Trophoblast cell (in vitro differentiated cells and primary cell): ENCODE data around the gene GRM5.
"Not testable (repeated sequence)": the region's sequence is repeated elsewhere in the genome, so short reads cannot be mapped to it uniquely, and the experiment has no call there.

Source experiments
- DNase-seq, 2 donors: peaks; one replicate each; pipeline ENCODE4 v3.0.0-alpha.2; 2016
- H2AFZ ChIP-seq: 2 replicates; pipeline ENCODE4 v1.6.1; 2013; ENCODE audit warnings: low read length, moderate library complexity, mild to moderate bottlenecking; ENCODE audit not compliant: insufficient read depth, poor library complexity
- H2AK5ac ChIP-seq: 2 replicates; pipeline ENCODE4 v1.6.1; 2013; ENCODE audit warnings: mild to moderate bottlenecking, low read length
- H2BK120ac ChIP-seq: 2 replicates; pipeline ENCODE4 v1.6.1; 2013; ENCODE audit warnings: low read length, mild to moderate bottlenecking, moderate library complexity; ENCODE audit not compliant: insufficient read depth, poor library complexity
- H2BK12ac ChIP-seq: 2 replicates; pipeline ENCODE4 v1.6.1; 2013; ENCODE audit warnings: mild to moderate bottlenecking, low read length, moderate library complexity
- H2BK5ac ChIP-seq: 2 replicates; pipeline ENCODE4 v1.6.1; 2013; ENCODE audit warnings: low read length, low read depth, moderate library complexity, mild to moderate bottlenecking; ENCODE audit not compliant: poor library complexity
- H3K14ac ChIP-seq: 2 replicates; pipeline ENCODE4 v1.6.1; 2013; ENCODE audit warnings: mild to moderate bottlenecking, low read length
- H3K18ac ChIP-seq: 2 replicates; pipeline ENCODE4 v1.6.1; 2013; ENCODE audit warnings: mild to moderate bottlenecking, low read length
- H3K23ac ChIP-seq: 2 replicates; pipeline ENCODE4 v1.6.1; 2013; ENCODE audit warnings: low read length
- H3K27ac ChIP-seq: 2 replicates; pipeline ENCODE4 v1.5.1; 2013; ENCODE audit warnings: low read depth, mild to moderate bottlenecking, inconsistent platforms, low read length, moderate library complexity
- H3K27me3 ChIP-seq: 2 replicates; pipeline ENCODE4 v1.6.1; 2013; ENCODE audit warnings: inconsistent platforms, mild to moderate bottlenecking, low read length, moderate library complexity; ENCODE audit not compliant: insufficient read depth
- H3K36me3 ChIP-seq, 2 experiments: 1 replicate in 1 of 2; 2 replicates in 1 of 2; pipeline ENCODE4 v1.6.1; 2013; ENCODE audit warnings: low read length in 2 of 2, mild to moderate bottlenecking in 2 of 2, moderate library complexity in 1 of 2; ENCODE audit not compliant: insufficient read depth in 2 of 2, control insufficient read depth in 1 of 2
- H3K4ac ChIP-seq: 2 replicates; pipeline ENCODE4 v1.6.1; 2013; ENCODE audit warnings: low read depth, mild to moderate bottlenecking, low read length, moderate library complexity
- H3K4me1 ChIP-seq, 2 experiments: 1 replicate in 1 of 2; 2 replicates in 1 of 2; pipeline ENCODE4 v1.6.1; 2013; ENCODE audit warnings: low read length in 2 of 2, mild to moderate bottlenecking in 2 of 2, moderate library complexity in 1 of 2; ENCODE audit not compliant: insufficient read depth in 2 of 2, control insufficient read depth in 1 of 2
- H3K4me2 ChIP-seq: 2 replicates; pipeline ENCODE4 v1.6.1; 2013; ENCODE audit warnings: inconsistent platforms, mild to moderate bottlenecking, low read length, moderate library complexity
- H3K4me3 ChIP-seq: 2 replicates; pipeline ENCODE4 v1.5.1; 2013; ENCODE audit warnings: mild to moderate bottlenecking, low read depth, low read length, inconsistent platforms
- H3K79me1 ChIP-seq: one replicate; pipeline ENCODE4 v1.6.1; 2013; ENCODE audit warnings: low read length
- H3K79me2 ChIP-seq: 2 replicates; pipeline ENCODE4 v1.6.1; 2013; ENCODE audit warnings: low read length, mild to moderate bottlenecking; ENCODE audit not compliant: control insufficient read depth, insufficient read depth, poor library complexity
- H3K9ac ChIP-seq: 2 replicates; pipeline ENCODE4 v1.6.1; 2013; ENCODE audit warnings: mild to moderate bottlenecking, low read length
- H3K9me3 ChIP-seq: 2 replicates; pipeline ENCODE4 v1.6.1; 2013; ENCODE audit warnings: low read depth, mild to moderate bottlenecking, control low read depth, inconsistent platforms, low read length; ENCODE audit not compliant: insufficient read depth
- H4K12ac ChIP-seq: 2 replicates; pipeline ENCODE4 v1.6.1; 2013; ENCODE audit warnings: low read depth, mild to moderate bottlenecking, low read length, moderate library complexity
- H4K8ac ChIP-seq: 2 replicates; pipeline ENCODE4 v1.6.1; 2013; ENCODE audit warnings: low read depth, mild to moderate bottlenecking, low read length, moderate library complexity
- H4K91ac ChIP-seq: one replicate; pipeline ENCODE4 v1.6.1; 2013; ENCODE audit warnings: low read depth, mild to moderate bottlenecking, low read length, moderate library complexity
- WGBS: extraction: QIAGEN DNeasy Blood & Tissue Kit; methylation state at CpG from one replicate; pipeline ENCODE4 v1.1.7; 2013; ENCODE audit warnings: missing lambda C conversion rate; ENCODE audit not compliant: insufficient read length, insufficient coverage; ENCODE audit errors: extremely low coverage; 5-methylcytosine and 5-hydroxymethylcytosine counted together

GRM5 gene

GRCh38 chr11:89070911-89071310 lies 5.1 kb upstream of the GRM5 start:
- DNase-seq, H3K4me1 ChIP-seq, H3K79me2 ChIP-seq, H3K9me3 ChIP-seq, H3K9ac ChIP-seq, H3K4me3 ChIP-seq, H3K4me2 ChIP-seq, H3K14ac ChIP-seq, H3K18ac ChIP-seq, H3K4ac ChIP-seq, H3K79me1 ChIP-seq, H2BK5ac ChIP-seq, H2BK12ac ChIP-seq, H4K8ac ChIP-seq, H2AK5ac ChIP-seq, H2AFZ ChIP-seq, H4K12ac ChIP-seq, H3K36me3 ChIP-seq, H4K91ac ChIP-seq, H2BK120ac ChIP-seq, H3K27me3 ChIP-seq, H3K27ac ChIP-seq, H3K23ac ChIP-seq: not testable (repeated sequence)
- WGBS, result no CpG with 5 or more reads among the region's 1 CpG

- Histone ChIP-seq H2BK5ac (no peak overlapping the region), H3K9me3 (no peaks in the 10 kb centered on the region), H3K27me3 (peaks cover 9% of the 10 kb centered on the region), H3K79me1 (no peaks in the 10 kb centered on the region), H3K79me2 (no peaks in the 10 kb centered on the region), H3K4ac (no peak overlapping the region), H3K4me3 (no peak overlapping the region), H4K8ac (no peak overlapping the region), H2AFZ (no peak overlapping the region), H3K27ac (no peak overlapping the region), H3K18ac (no peak overlapping the region), H3K4me2 (no peak overlapping the region), H3K14ac (no peak overlapping the region), H3K9ac (no peak overlapping the region), H3K4me1 (peaks cover 2 to 4% of the 10 kb centered on the region in 2 experiments), H2BK120ac (no peak overlapping the region), H2BK12ac (no peak overlapping the region), H2AK5ac (no peak overlapping the region), H4K12ac (no peak overlapping the region), H3K36me3 (no peaks in the 10 kb centered on the region), H3K23ac (no peak overlapping the region), H4K91ac (no peak overlapping the region)
- DNase-seq, result no peak
Observed at GRCh38 chr11:89067264-89067663, 1.5 kb upstream of the GRM5 start.

GRCh38 chr11:89065066-89065465 lies 716 bp downstream of the GRM5 start:
- Histone ChIP-seq H3K79me1 (no peaks in the 10 kb centered on the region), H3K27me3 (peaks cover 9% of the 10 kb centered on the region), H3K27ac (no peak overlapping the region), H3K18ac (no peak overlapping the region), H3K79me2 (no peaks in the 10 kb centered on the region), H3K9ac (no peak overlapping the region), H2BK12ac (no peak overlapping the region), H3K4me3 (no peak overlapping the region), H3K36me3 (no peaks in the 10 kb centered on the region), H3K9me3 (no peaks in the 10 kb centered on the region), H3K4me1 (peaks cover 2 to 4% of the 10 kb centered on the region in 2 experiments), H4K8ac (no peak overlapping the region), H2BK120ac (no peak overlapping the region), H4K12ac (no peak overlapping the region), H3K14ac (no peak overlapping the region), H2AFZ (no peak overlapping the region), H3K4me2 (no peak overlapping the region), H3K4ac (no peak overlapping the region), H4K91ac (no peak overlapping the region), H3K23ac (no peak overlapping the region), H2BK5ac (no peak overlapping the region), H2AK5ac (no peak overlapping the region)
- DNase-seq, result no peak
- no CpG with 5 or more reads among the region's 6 CpGs for WGBS

DNA sequence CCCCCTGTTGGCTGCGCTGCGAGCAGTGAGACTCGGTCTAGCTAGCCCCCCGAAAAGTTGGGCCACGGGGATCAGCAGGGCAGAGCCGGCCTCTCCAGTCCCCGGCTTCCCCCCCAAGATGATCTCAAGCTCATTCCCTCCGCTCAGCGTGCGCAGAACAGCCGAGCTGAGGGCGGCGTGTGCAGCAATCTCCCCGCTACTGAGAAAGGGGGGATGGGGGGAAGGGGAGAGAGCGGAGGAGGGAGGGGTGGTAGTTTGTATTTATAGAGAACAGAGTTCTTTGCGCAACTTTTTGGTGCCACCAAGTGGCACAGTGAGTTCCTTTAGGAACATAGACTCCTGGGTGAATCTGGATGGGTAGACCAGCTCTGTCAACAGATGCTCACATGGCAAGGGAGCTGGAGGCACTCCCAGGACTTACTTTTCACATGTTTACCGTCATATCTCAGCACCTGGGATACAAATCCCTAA lies 2.3 kb downstream of the GRM5 start:
- H3K4me3 ChIP-seq, H2BK5ac ChIP-seq, H3K9me3 ChIP-seq, H2BK120ac ChIP-seq, H3K4me1 ChIP-seq, H3K79me2 ChIP-seq, H3K27me3 ChIP-seq, H3K79me1 ChIP-seq, H3K18ac ChIP-seq, H3K14ac ChIP-seq, H4K12ac ChIP-seq, H2BK12ac ChIP-seq, H4K8ac ChIP-seq, H3K36me3 ChIP-seq, H3K23ac ChIP-seq, H4K91ac ChIP-seq, H3K4ac ChIP-seq, H2AK5ac ChIP-seq, H3K4me2 ChIP-seq, DNase-seq, H3K9ac ChIP-seq, H2AFZ ChIP-seq, H3K27ac ChIP-seq: not testable (repeated sequence)
- WGBS, result no CpG with 5 or more reads among the region's 17 CpGs
